Coronary artery (tissue), 2 donors: ENCODE measurements around the gene TEX55.
"Not testable (repeated sequence)": the region's sequence is repeated elsewhere in the genome, so short reads cannot be mapped to it uniquely, and the experiment has no call there.

Experiments used
- DNase-seq: peaks from one replicate; pipeline ENCODE4 v3.0.0-alpha.2; 2017; ENCODE audit warnings: low spot score
- H3K27ac ChIP-seq, 2 donors: fragments of 200-600 bp; sonication (generic); one replicate each; pipeline ENCODE4 v1.5.1; 2016 to 2019
- H3K4me3 ChIP-seq: fragments of 200-600 bp; sonication (generic); 2 replicates; pipeline ENCODE4 v1.5.1; 2016; ENCODE audit warnings: mild to moderate bottlenecking, moderate library complexity
- TF ChIP-seq, protein P1 (sequence below): fragments of 200-600 bp; sonication (generic); IDR thresholded peaks from one replicate; pipeline ENCODE4 v1.5.1; 2019; ENCODE audit warnings: antibody characterized with exemption

Gene TEX55

DNA sequence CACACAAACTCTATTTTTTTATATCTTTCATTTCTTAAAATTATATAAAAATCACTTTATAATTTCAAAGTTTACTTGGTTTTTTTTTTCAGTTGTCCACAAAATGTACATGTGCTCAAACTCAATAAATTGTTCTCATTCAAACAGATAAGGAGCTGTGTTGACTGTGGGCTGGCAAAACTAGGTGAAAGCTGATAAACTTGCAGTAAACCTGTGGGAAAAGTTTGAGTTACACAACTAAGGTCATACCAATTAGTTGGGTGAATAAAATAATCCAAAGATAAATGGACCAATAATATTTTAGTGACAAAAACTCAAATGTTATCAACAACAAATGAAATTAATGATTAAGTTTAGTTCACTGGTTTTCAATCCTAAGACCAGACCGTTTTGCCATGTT lies 14.8 kb downstream of the TEX55 start:
- H3K27ac ChIP-seq = no peak overlapping the region
- TF ChIP-seq, protein P1, sequence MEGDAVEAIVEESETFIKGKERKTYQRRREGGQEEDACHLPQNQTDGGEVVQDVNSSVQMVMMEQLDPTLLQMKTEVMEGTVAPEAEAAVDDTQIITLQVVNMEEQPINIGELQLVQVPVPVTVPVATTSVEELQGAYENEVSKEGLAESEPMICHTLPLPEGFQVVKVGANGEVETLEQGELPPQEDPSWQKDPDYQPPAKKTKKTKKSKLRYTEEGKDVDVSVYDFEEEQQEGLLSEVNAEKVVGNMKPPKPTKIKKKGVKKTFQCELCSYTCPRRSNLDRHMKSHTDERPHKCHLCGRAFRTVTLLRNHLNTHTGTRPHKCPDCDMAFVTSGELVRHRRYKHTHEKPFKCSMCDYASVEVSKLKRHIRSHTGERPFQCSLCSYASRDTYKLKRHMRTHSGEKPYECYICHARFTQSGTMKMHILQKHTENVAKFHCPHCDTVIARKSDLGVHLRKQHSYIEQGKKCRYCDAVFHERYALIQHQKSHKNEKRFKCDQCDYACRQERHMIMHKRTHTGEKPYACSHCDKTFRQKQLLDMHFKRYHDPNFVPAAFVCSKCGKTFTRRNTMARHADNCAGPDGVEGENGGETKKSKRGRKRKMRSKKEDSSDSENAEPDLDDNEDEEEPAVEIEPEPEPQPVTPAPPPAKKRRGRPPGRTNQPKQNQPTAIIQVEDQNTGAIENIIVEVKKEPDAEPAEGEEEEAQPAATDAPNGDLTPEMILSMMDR = no peak
- H3K4me3 ChIP-seq = no peak overlapping the region
- DNase-seq = no peak

GRCh38 chr3:119161240-119161639 lies 15.3 kb downstream of the TEX55 start:
- DNase-seq = no peak
- TF ChIP-seq, protein P1 = no peak
- H3K27ac ChIP-seq = no peak overlapping the region
- H3K4me3 ChIP-seq = no peak overlapping the region

GRCh38 chr3:119164745-119165144 lies 18.8 kb downstream of the TEX55 start:
- H3K4me3 ChIP-seq, H3K27ac ChIP-seq, DNase-seq: not testable (repeated sequence)

DNA sequence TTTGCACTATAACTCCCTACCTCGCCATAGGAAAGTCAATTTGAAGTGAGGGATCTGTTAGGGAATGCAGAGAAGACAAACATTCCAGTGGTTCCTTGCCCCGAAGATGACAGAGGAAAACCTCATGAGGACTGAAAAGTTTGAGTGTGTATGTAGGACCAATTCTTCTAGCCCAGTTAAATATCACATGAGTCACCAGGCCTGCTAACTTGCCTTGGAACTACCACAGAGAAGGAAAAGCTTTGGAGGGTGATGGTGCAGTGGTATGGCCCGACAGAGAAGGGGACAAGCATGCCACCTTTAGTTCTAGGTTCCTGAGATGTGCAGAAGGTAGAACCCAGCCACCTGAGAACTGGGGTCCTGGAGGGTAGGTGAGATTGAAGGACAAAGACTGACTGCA lies 24.9 kb downstream of the TEX55 start:
- Histone ChIP-seq H3K4me3 (no peak overlapping the region), H3K27ac (no peak overlapping the region)
- TF ChIP-seq, protein P1 = no peak
- DNase-seq = no peak

GRCh38 chr3:119173325-119173724 lies 27.4 kb downstream of the TEX55 start, which contains the start of gene UPK1B:
UPK1B (plus strand) TSS chr3:119173598; CDS start chr3:119186742, 13,144 bp downstream.
- H3K4me3 ChIP-seq = no peak within 1 kb of the TSS
- DNase-seq = no peak
- TF ChIP-seq, protein P1 = no peak
- H3K27ac ChIP-seq = no peak within 1 kb of the TSS

GRCh38 chr3:119175872-119176756 lies 30.1 kb downstream of the TEX55 start:
- TF ChIP-seq, protein P1 = no peak
- Histone ChIP-seq H3K27ac (no peak overlapping the region), H3K4me3 (no peak overlapping the region)
- DNase-seq = no peak

DNA sequence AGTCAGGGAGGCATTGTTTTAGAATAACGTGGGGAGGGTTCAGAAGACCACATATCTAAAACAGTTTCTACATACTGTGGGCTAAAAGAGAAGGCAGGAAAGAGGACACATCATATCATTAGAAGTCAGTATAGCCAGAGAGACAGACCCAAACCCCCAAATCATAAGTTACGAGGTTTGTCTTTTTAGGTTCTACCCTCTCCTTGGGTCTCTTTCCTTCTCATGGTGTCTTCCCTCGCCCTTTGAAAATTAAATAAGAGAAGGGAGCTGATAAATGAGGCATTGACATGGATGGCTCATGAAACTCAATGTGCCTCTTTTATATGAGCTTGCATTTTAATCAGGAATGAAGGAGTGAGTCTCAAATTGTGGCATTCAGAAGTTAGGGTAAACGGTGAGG lies 30.8 kb downstream of the TEX55 start:
- no peak overlapping the region for H3K27ac ChIP-seq
- DNase-seq = no peak

More for the DNA sequence above, 30.8 kb downstream of the TEX55 start:
- H3K4me3 ChIP-seq = no peak overlapping the region
- TF ChIP-seq, protein P1 = no peak
